ENCODE results near the gene PIERCE2. TPM values are rescaled to one million over a fixed set of nuclear protein-coding genes. Genes with fewer than 3 reads are reported as not detected.

The PIERCE2 gene
- total and polyA plus RNA-seq, 2 of the 13 experiments (the other 11 are each of a cell fraction or from before 2014, with no cell fraction given), result 0.09 TPM; not detected in 1

DNA sequence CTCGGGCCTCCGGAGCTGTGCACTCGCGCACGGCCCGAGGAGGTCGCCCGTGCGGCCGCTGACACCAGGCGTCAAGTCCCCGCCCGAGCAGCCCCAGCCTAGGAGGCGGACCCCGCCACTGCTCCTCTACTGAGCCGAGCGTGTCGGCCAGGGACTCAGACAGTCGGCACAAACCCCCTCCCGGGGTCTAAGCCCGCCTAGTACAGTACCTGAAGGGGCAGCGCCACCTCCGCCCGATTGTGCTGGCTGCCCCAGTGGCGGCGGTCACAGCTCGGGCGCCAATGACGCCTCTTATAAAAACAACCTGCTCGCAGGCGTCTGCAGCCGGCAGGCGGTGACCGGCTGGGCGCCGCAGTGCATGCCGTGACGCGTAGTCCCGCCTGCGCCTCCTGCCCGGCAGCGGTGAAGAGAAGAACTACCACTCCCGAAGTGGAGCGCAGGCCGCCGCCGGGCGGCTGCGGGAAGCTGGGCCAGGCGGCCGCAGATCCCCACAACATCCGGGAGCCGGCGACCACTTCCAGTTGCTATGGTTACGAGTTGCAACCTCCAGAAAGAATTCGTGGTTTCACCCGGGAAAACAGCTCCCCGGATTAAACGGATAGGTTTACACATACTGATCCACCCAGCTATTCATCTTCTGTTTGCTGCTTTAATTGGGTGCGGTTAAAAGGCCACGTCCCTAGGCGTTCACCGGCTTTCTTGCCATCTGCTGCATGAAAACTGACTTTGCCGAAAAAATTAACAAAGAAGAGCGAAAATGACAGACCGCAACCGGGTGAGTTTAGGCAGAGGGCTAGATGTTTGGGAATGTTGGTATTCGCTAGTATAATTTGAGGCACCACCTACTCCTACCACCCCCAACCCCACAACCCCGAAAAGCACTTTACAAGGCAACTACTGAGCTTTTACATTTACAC is at the start of gene PIERCE2, which contains the start of gene CCPG1 (continued):
- TF ChIP-seq ZFP90 (CRISPR knock-in tag; IDR thresholded peaks at IDR 0.05; ENCODE audit: borderline replicate concordance) (no peak; the same call in 1 of the 2 replicates), CHCHD3 (CRISPR knock-in tag; IDR thresholded peaks at IDR 0.05) (no peak), POLR2A (IDR thresholded peaks at IDR 0.05; ENCODE audit: insufficient read depth in 1 of 2, low read depth in 2 of 2, low read length in 2 of 2) (peak; percentile 66 to 72), TAF1 (CRISPR knock-in tag; IDR thresholded peaks at IDR 0.05) (peak; percentile 74), RXRA (CRISPR knock-in tag; IDR thresholded peaks at IDR 0.05) (peak; percentile 77; the same call in 1 of the 2 replicates), LRRFIP1 (CRISPR knock-in tag; conservative IDR thresholded peaks at IDR 0.05) (no peak), ATF7-NPFF (CRISPR knock-in tag; IDR thresholded peaks at IDR 0.05; ENCODE audit: low read depth) (peak; percentile 74; the same call in 1 of the 2 replicates), ZNF274 (CRISPR knock-in tag; IDR thresholded peaks at IDR 0.05) (peak; percentile 87), THAP7 (CRISPR knock-in tag; IDR thresholded peaks at IDR 0.05) (peak; percentile 82; the same call in 1 of the 2 replicates), ZNF326 (CRISPR knock-in tag; IDR thresholded peaks at IDR 0.05; ENCODE audit: borderline replicate concordance) (no peak), ZNF883 (CRISPR knock-in tag; IDR thresholded peaks at IDR 0.05; ENCODE audit: not compliant biosample characterization) (peak; percentile 54), THRA (CRISPR knock-in tag; IDR thresholded peaks at IDR 0.05; ENCODE audit: borderline replicate concordance) (no peak; the same call in 1 of the 2 replicates)
- TF ChIP-seq, protein P1, sequence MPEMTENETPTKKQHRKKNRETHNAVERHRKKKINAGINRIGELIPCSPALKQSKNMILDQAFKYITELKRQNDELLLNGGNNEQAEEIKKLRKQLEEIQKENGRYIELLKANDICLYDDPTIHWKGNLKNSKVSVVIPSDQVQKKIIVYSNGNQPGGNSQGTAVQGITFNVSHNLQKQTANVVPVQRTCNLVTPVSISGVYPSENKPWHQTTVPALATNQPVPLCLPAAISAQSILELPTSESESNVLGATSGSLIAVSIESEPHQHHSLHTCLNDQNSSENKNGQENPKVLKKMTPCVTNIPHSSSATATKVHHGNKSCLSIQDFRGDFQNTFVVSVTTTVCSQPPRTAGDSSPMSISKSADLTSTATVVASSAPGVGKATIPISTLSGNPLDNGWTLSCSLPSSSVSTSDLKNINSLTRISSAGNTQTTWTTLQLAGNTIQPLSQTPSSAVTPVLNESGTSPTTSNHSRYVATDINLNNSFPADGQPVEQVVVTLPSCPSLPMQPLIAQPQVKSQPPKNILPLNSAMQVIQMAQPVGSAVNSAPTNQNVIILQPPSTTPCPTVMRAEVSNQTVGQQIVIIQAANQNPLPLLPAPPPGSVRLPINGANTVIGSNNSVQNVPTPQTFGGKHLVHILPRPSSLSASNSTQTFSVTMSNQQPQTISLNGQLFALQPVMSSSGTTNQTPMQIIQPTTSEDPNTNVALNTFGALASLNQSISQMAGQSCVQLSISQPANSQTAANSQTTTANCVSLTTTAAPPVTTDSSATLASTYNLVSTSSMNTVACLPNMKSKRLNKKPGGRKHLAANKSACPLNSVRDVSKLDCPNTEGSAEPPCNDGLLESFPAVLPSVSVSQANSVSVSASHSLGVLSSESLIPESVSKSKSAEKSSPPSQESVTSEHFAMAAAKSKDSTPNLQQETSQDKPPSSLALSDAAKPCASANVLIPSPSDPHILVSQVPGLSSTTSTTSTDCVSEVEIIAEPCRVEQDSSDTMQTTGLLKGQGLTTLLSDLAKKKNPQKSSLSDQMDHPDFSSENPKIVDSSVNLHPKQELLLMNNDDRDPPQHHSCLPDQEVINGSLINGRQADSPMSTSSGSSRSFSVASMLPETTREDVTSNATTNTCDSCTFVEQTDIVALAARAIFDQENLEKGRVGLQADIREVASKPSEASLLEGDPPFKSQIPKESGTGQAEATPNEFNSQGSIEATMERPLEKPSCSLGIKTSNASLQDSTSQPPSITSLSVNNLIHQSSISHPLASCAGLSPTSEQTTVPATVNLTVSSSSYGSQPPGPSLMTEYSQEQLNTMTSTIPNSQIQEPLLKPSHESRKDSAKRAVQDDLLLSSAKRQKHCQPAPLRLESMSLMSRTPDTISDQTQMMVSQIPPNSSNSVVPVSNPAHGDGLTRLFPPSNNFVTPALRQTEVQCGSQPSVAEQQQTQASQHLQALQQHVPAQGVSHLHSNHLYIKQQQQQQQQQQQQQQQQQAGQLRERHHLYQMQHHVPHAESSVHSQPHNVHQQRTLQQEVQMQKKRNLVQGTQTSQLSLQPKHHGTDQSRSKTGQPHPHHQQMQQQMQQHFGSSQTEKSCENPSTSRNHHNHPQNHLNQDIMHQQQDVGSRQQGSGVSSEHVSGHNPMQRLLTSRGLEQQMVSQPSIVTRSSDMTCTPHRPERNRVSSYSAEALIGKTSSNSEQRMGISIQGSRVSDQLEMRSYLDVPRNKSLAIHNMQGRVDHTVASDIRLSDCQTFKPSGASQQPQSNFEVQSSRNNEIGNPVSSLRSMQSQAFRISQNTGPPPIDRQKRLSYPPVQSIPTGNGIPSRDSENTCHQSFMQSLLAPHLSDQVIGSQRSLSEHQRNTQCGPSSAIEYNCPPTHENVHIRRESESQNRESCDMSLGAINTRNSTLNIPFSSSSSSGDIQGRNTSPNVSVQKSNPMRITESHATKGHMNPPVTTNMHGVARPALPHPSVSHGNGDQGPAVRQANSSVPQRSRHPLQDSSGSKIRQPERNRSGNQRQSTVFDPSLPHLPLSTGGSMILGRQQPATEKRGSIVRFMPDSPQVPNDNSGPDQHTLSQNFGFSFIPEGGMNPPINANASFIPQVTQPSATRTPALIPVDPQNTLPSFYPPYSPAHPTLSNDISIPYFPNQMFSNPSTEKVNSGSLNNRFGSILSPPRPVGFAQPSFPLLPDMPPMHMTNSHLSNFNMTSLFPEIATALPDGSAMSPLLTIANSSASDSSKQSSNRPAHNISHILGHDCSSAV (CRISPR knock-in tag; IDR thresholded peaks at IDR 0.05; ENCODE audit: borderline replicate concordance), result no peak
- TF ChIP-seq, protein P2, sequence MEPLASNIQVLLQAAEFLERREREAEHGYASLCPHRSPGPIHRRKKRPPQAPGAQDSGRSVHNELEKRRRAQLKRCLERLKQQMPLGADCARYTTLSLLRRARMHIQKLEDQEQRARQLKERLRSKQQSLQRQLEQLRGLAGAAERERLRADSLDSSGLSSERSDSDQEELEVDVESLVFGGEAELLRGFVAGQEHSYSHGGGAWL (CRISPR knock-in tag; IDR thresholded peaks at IDR 0.05), result peak; percentile 83

All from HepG2 (cell line).